ENCODE measurements around the gene YWHAQ.
"Not testable (repeated sequence)": the region's sequence is repeated elsewhere in the genome, so short reads cannot be mapped to it uniquely, and the experiment has no call there.

Gene YWHAQ

DNA sequence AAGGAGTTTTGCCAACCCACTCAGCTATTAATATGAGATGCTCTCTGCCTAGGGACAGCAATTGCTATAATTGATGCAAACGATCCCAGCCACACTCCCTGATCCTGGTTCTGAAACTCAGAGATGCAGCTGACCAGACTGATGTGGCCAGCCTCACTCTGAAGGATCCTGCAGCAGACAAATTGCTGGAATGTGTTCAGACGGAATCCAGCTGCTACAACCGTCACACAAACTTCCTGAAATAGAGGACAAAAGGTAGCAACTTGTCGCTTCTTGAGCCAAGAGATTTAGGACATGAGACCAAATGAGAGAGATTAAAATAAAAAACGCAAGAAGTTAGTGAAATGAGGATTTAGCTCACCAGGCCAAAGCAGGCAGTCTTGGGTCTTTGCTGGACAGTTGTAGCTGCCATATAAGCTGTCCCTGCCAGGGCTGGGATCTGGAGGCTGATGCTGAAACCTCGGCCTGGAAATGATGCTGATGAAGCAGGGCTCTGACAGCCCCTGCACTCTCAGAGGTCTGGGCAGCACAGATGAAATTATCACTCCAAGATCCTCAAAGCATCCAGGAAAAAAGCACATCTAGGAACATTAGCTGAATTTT lies 8.3 kb upstream of the YWHAQ start:
- in situ Hi-C loops (cut with HindIII; ENCODE audit: low pct_ligation_motif_present, low pct_unique_long_range_greater_than_20kb, low sequenced_read_pairs), result no loop called here

GRCh38 chr2:9638532-9638931 lies 7.7 kb upstream of the YWHAQ start:
- peak; percentile 88 for DNase-seq
- in situ Hi-C loops (cut with HindIII; ENCODE audit: low pct_ligation_motif_present, low pct_unique_long_range_greater_than_20kb, low sequenced_read_pairs), result no loop called here

More for the DNA sequence above, 8.3 kb upstream of the YWHAQ start:
- no peak for DNase-seq

GRCh38 chr2:9637330-9637729 lies 6.5 kb upstream of the YWHAQ start:
- DNase-seq, result peak; percentile 45

GRCh38 chr2:9634133-9634532 lies 3.3 kb upstream of the YWHAQ start:
- no peak for DNase-seq
- in situ Hi-C loops (cut with HindIII; ENCODE audit: low pct_ligation_motif_present, low pct_unique_long_range_greater_than_20kb, low sequenced_read_pairs), result no loop called here

More at GRCh38 chr2:9637330-9637729, 6.5 kb upstream of the YWHAQ start:
- in situ Hi-C loops (cut with HindIII; ENCODE audit: low pct_ligation_motif_present, low pct_unique_long_range_greater_than_20kb, low sequenced_read_pairs), result no loop called here

GRCh38 chr2:9631878-9632700 lies 1.3 kb upstream of the YWHAQ start:
- no peak for DNase-seq
- in situ Hi-C loops (cut with HindIII; ENCODE audit: low pct_ligation_motif_present, low pct_unique_long_range_greater_than_20kb, low sequenced_read_pairs), result no loop called here

- DNase-seq, result no peak
- in situ Hi-C loops (cut with HindIII; ENCODE audit: low pct_ligation_motif_present, low pct_unique_long_range_greater_than_20kb, low sequenced_read_pairs), result no loop called here
These were observed 689 bp upstream of the YWHAQ start for GRCh38 chr2:9631553-9631819.

GRCh38 chr2:9630117-9630735 lies 571 bp downstream of the YWHAQ start:
- peak; percentile 79 for DNase-seq
- in situ Hi-C loops (cut with HindIII; ENCODE audit: low pct_ligation_motif_present, low pct_unique_long_range_greater_than_20kb, low sequenced_read_pairs), result no loop called here

- in situ Hi-C loops (cut with HindIII; ENCODE audit: low pct_ligation_motif_present, low pct_unique_long_range_greater_than_20kb, low sequenced_read_pairs), result no loop called here
- DNase-seq, result peak; percentile 45
These were observed 1.3 kb downstream of the YWHAQ start for GRCh38 chr2:9629222-9630116.

DNA sequence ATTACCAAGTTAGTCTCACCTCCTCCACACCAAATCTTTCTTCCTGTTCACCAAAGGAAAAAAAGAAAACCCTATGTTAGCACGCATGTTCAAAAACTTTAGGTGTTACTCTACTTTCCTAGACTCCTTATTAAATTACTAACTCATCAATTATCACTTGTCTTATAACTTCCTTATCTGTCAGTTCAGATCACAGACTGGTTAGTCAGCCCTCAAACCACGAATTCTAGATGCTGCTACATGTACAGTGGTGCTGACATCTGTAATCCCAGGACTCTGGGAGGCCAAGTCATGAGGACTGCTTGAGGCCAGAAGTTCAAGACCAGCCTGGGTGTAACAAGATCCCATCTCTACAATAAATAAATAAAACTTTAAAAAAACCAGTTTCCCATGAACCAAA lies 3.5 kb downstream of the YWHAQ start:
- in situ Hi-C loops (cut with HindIII; ENCODE audit: low pct_ligation_motif_present, low pct_unique_long_range_greater_than_20kb, low sequenced_read_pairs), result no loop called here
- DNase-seq, result no peak

DNA sequence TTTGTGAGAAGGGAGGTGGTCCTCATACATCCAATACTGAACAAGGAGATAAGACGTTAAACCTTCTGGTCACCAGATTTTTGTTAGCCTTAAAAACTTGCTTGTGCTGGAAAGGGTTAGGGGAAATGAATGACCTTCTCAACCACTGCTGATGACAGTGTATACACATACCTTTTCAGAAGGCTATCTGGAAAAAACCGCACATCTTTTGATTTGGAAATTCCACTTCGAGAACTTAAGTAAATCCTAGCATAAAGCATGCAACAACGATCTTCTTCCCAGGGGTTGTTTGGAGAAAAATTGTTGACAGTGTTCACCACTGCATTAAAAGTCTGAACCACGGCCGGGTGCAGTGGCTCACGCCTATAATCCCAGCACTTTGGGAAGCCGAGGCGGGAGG lies 7.6 kb downstream of the YWHAQ start:
- no peak for DNase-seq
- in situ Hi-C loops (cut with HindIII; ENCODE audit: low pct_ligation_motif_present, low pct_unique_long_range_greater_than_20kb, low sequenced_read_pairs), result no loop called here

DNA sequence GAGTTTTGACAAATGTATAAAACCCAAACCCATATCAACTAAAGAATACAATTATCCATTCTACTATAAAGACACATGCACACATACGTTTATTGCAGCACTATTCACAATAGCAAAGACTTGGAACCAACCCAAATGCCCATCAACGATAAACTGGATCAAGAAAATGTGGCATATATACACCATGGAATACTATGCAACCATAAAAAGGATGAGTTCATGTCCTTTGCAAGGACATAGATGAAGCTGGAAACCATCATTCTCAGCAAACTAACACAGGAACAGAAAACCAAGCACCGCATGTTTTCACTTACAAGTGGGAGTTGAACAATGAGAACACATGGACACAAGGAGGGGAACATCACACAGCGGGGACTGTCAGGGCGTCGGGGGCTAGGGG lies 9.1 kb downstream of the YWHAQ start:
- in situ Hi-C loops (cut with HindIII; ENCODE audit: low pct_ligation_motif_present, low pct_unique_long_range_greater_than_20kb, low sequenced_read_pairs); DNase-seq: not testable (repeated sequence)

DNA sequence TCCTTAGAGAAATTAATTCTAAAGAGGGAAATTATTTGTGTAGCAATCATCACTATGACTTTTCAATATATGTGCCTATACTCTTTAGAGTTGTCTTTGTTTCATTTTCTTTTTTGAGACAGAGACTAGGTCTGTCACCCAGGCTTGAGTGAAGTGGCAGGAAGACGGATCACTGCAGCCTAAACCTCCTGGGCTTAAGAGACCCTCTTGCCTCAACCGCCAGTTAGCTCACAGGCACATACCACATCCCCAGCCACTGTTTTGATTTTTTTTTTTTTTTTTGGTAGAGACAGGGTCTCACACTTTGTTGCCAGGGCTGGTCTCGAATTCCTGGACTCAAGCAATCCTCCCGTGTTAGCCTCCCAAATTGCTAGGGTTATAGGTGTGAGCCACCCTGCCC lies 12.4 kb downstream of the YWHAQ start:
- no peak for DNase-seq
- in situ Hi-C loops (cut with HindIII; ENCODE audit: low pct_ligation_motif_present, low pct_unique_long_range_greater_than_20kb, low sequenced_read_pairs), result no loop called here

GRCh38 chr2:9617749-9618148 lies 13.0 kb downstream of the YWHAQ start:
- in situ Hi-C loops (cut with HindIII; ENCODE audit: low pct_ligation_motif_present, low pct_unique_long_range_greater_than_20kb, low sequenced_read_pairs), result no loop called here
- DNase-seq, result no peak

GRCh38 chr2:9617296-9617695 lies 13.5 kb downstream of the YWHAQ start:
- in situ Hi-C loops (cut with HindIII; ENCODE audit: low pct_ligation_motif_present, low pct_unique_long_range_greater_than_20kb, low sequenced_read_pairs), result no loop called here

DNA sequence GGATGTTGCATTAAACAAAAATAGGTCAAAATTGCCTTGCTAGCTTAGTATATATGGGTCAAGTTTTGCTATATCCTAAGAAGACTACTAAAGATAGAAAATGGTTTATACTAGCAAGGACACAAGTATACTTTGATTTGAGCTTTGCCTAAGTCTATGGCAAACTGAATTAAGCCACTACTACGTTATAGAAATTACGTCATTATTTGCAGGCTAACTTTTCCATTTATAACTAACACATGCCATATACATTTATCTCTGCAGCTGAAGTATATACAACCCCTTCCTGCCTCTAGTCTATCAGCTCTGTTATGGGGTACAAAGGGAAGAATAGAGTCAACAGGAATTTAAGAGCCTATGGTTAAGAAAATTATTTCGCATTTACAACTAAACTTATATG lies 16.2 kb downstream of the YWHAQ start:
- DNase-seq, result no peak
- in situ Hi-C loops (cut with HindIII; ENCODE audit: low pct_ligation_motif_present, low pct_unique_long_range_greater_than_20kb, low sequenced_read_pairs), result no loop called here

More at GRCh38 chr2:9617296-9617695, 13.5 kb downstream of the YWHAQ start:
- DNase-seq, result no peak

DNA sequence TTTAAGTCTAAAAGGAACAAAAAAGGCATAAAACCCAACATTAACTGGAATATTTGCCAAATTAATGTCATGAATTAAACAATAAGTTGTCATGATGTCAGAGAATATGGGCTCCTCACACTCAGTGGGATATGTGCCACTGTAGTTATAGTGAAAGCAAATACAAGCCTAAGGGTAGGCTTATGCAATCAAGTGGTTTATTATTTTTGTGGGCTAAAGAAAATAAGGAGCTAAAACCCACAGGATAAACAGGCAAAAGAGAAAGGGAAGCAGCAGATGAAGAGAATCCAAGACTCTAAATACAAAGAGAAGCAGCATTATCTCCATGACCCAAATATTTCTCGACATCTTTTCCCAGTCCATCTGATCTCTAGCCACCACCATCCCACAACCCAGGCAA lies 17.5 kb downstream of the YWHAQ start:
- in situ Hi-C loops (cut with HindIII; ENCODE audit: low pct_ligation_motif_present, low pct_unique_long_range_greater_than_20kb, low sequenced_read_pairs), result no loop called here
- DNase-seq, result no peak

- DNase-seq; in situ Hi-C loops (cut with HindIII; ENCODE audit: low pct_ligation_motif_present, low pct_unique_long_range_greater_than_20kb, low sequenced_read_pairs): not testable (repeated sequence)
These were observed 19.3 kb downstream of the YWHAQ start for GRCh38 chr2:9611549-9611912.

- no peak for DNase-seq
- in situ Hi-C loops (cut with HindIII; ENCODE audit: low pct_ligation_motif_present, low pct_unique_long_range_greater_than_20kb, low sequenced_read_pairs), result no loop called here
These were observed 19.8 kb downstream of the YWHAQ start for GRCh38 chr2:9610781-9611548.

Measured in ACHN (cell line).